ENCODE results near the gene TBC1D2.

GRCh38 chr9:98236901-98237487, 18.5 kb downstream of the TBC1D2 start:
- TF ChIP-seq CTCF (IDR thresholded peaks at IDR 0.05) (no peak), POLR2A (IDR thresholded peaks at IDR 0.05) (no peak)

All from uterus (tissue), 2 donors.